ENCODE measurements around the gene SPOCK1.
A peak's percentile ranks its signal among the peaks of the same experiment; 100 is the strongest.
"Not testable (repeated sequence)": the region's sequence is repeated elsewhere in the genome, so short reads cannot be mapped to it uniquely, and the experiment has no call there.

SPOCK1 gene

GRCh38 chr5:137022043-137022442, 477.1 kb downstream of the SPOCK1 start:
- DNase-seq (ENCODE audit: low spot score) = peak; percentile 11

GRCh38 chr5:137019229-137019628, 479.9 kb downstream of the SPOCK1 start:
- no peak for DNase-seq (ENCODE audit: low spot score)

- no peak for DNase-seq (ENCODE audit: low spot score)
Measured at GRCh38 chr5:137016783-137017324, 482.3 kb downstream of the SPOCK1 start.

GRCh38 chr5:137015540-137016116, 483.5 kb downstream of the SPOCK1 start:
- no peak for DNase-seq (ENCODE audit: low spot score)

GRCh38 chr5:137014731-137015130, 484.4 kb downstream of the SPOCK1 start:
- no peak for DNase-seq (ENCODE audit: low spot score)

- no peak for DNase-seq (ENCODE audit: low spot score)
Measured at GRCh38 chr5:137010226-137010625, 488.9 kb downstream of the SPOCK1 start.

DNA sequence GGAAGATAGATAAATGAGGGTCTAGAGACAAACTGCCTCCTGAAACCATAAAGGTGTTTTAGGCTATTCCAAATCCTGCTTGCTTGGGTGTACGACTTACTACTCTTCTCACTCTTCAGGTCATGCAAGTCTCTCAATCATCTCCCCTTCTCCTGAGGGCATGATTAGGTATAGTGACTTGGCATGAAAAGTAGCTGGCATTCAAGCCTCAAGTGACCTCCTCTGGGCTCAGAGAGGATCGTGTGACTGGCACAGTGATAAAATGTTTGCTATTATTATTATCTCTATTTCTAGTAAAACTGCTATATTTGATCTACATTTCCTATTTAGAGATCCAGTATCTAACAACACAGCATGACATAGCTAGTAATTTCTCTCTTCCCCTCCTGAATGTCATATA, 494.8 kb downstream of the SPOCK1 start:
- DNase-seq (ENCODE audit: low spot score) = no peak

GRCh38 chr5:137001026-137001569, 498.0 kb downstream of the SPOCK1 start:
- no peak for DNase-seq (ENCODE audit: low spot score)

DNA sequence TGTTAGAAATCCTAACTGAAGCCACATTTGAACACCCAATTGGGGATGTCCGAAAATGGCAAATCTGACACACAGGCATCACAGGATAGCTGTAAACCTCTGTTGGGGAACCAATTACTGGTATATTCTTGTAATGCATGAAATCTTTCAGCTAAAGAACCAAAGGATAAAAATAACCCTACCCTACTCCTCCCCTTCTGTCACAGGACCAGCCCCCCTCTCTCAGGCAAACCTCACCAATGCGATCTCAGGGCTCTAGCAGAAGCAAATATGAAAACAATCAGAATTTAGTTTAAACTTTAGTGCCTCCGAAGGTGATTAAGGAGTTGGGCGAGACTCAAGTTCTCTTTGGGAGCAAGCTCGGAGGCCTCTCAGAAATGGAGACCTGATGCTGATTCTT, 499.3 kb downstream of the SPOCK1 start:
- DNase-seq (ENCODE audit: low spot score) = no peak

- DNase-seq (ENCODE audit: low spot score) = no peak
Measured at GRCh38 chr5:136998854-136999357, 500.2 kb downstream of the SPOCK1 start.

DNA sequence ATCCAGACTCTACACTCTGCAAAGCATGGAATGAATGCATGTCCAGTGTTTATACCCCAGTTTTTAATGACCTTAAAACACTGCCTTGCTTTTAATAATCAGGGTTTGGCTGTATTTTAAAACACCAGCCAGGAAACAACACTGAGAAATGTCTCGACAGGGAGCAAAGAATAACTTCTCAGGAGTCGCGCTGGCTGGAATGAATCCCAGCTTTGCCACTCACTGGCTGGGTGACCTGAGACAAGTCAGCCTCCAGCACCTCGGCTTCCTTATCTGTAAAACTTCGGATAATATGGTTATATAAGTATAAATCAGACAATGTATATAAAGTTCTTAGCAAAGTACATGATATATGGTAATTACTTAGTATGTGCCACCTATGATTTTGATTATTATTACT, 505.0 kb downstream of the SPOCK1 start:
- DNase-seq (ENCODE audit: low spot score) = no peak

GRCh38 chr5:136992796-136993489, 506.2 kb downstream of the SPOCK1 start:
- DNase-seq (ENCODE audit: low spot score) = no peak

DNA sequence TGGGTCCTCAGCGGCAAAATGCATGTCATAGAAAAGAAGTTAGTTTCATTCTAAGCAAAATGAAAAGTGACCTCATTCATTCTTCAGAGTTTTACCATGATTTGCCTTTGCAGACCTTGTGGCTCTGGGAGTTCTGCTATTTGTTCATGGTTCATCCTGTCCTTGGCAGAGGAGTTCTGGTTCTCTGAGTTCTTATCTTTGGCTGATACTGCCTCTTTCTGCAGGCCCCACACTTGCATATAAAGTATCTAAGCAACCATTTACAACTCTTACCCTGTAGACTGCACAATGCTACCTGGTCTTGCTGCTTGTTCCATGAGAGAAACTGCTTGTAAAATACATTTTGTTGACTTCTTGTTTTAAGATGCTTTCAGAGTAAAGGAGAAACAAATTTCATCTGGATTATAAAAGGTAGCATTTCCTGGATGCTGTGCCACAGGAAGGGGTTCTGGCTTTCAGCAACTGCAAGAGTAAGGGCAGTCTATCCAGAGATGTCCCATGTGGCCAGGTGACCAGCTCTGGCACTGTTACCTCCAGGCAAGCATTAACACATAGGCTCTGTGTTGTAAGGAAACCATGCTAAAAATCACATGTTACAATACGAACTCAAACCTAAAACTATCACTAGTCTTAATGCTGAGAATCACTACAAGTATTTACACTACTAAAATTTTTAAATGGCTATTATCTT, 513.2 kb downstream of the SPOCK1 start:
- DNase-seq (ENCODE audit: low spot score) = no peak

DNA sequence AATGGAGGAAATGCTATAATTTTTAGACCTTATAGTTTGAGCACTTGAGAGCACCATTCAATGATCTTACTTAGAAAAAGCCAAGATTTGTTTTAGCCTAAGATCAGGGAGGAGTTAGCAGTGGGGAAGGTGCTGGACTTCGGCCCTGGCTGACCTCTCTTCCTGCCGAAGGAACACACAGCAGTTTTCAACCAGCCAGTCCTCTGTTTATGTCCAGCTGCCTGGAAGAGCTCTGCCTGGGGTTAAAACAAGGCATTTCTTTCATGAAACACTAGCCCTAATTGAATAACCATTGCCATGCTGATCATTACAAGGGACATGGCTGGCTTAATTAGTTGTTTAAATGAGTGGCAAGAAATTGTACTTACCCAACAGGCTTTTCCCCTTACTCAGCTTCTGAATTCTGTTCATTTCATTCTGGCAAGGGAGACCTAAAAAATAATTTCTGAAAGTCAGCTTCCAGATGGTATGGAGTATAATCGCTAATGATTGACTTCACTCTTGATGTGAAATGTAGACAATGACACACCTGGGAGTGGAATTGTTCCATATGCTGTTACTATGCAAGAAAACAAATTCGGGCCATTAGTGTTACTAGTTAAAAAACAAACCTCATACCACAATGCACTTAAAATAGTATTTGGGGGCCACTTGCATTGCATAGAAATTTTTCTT, 514.2 kb downstream of the SPOCK1 start:
- no peak for DNase-seq (ENCODE audit: low spot score)

DNA sequence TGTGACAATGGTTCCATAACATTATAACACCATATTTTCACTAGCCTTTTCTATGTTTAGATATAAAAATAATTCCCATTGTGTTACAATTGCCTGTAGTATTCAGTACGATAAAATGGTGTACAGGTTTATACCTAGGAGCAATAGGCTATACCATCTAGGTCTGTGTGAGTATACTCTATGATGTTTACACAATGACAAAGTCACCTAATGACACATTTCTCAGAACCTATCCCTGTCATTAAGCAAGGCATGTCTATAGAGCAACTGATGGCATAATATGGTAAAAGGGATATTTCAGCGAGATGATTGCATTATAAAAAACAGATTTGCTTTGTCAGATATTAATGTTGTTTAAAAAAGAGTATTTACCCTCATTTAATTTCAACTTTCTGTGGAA, 517.2 kb downstream of the SPOCK1 start:
- DNase-seq (ENCODE audit: low spot score) = no peak

DNA sequence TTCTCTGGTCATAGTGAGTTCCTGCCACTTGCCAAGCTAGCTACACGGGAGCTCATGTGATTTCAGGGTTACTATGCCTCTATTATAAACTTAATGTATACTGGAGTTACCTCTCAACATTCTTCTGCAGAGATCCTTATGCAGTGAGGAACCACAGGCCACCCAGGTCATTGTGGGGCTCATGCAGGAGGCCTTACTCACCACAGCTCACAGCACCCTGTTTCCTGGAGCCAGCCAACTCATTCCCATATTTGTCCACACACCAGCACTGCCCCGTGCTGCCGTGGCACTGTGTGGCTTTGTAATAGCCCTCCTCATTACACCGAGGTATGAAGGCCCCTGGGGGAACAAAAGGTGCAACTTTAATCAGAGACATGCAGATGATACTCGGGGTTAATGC, 520.0 kb downstream of the SPOCK1 start:
- DNase-seq (ENCODE audit: low spot score) = no peak

- no peak for DNase-seq (ENCODE audit: low spot score)
Measured at GRCh38 chr5:136963504-136963903, 535.6 kb downstream of the SPOCK1 start.

GRCh38 chr5:136957428-136957827, 541.7 kb downstream of the SPOCK1 start:
- no peak for DNase-seq (ENCODE audit: low spot score)

- DNase-seq (ENCODE audit: low spot score) = not testable (repeated sequence)
Measured at GRCh38 chr5:136954142-136954541, 545.0 kb downstream of the SPOCK1 start.

DNA sequence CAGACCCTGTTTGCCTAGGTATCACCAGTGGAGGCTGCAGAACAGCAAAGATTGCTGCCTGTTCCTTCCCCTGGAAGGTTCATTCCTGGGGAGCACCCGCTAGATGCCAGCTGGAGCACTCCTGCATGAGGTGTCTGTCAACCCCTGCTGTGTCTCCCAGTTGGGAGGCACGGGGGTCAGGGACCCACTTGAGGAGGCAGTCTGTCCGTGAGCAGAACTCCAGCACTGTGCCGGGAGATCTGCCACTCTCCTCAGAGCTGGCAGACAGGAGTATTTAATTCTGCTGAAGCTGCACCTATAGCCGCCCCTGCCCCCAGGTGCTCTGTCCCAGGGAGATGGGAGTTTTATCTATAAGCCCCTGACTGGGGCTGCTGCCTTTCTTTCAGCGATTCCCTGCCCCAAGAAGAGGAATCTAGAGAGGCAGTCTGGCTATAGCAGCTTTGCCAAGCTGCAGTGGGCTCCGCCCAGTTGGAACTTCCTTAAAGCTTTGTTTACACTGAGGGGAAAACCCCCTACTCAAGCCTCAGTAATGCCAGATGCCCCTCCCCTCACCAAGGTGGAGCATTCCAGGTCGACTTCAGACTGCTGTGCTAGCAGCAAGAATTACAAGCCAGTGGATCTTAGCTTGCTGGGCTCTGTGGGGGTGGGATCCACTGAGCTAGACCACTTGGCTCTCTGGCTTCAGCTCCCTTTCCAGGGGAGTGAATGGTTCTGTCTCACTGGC, 545.6 kb downstream of the SPOCK1 start:
- DNase-seq (ENCODE audit: low spot score) = not testable (repeated sequence)

- no peak for DNase-seq (ENCODE audit: low spot score)
Measured at GRCh38 chr5:136927571-136927970, 571.6 kb downstream of the SPOCK1 start.
